ENCODE results near the gene NPTX2.

The NPTX2 gene

DNA sequence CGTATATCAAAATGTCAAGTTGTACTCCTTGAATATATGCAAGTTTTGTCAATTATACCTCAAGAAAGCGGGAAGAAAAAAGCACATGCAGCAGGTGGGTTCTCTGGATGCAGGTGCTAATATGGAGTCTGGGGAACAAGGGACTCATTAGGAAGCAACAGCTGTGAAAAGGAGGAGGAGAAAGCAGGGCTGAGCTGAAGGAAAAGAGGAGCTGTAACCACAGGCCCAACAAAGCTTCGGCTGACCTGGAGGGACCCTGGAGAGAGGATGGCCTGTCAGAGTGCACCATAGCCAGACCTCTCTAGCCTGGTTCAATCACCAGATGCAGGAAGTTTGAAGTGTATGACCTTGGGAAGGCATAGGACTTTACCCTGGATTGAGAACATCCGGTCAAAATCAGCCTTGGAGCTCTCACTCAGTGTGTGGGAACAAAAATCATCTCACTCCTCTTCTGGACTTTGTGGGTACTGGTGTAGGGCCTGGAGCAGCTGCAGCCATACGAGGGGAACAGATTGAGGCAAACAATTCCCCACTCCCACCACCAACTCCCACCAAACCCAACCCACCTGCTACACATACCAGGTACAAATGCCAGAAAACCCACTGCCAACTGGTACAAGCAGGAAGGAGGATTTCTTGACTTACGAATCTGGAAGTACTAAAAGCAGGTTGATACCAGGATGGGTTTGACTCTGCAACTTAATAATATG, 36.7 kb downstream of the NPTX2 start:
- Histone ChIP-seq H3K4me1 (ENCODE audit: control insufficient read depth, insufficient read depth, low read length) (no peaks in the 10 kb centered on the region), H3K9me3 (ENCODE audit: control insufficient read depth, low read length) (no peaks in the 10 kb centered on the region), H3K36me3 (ENCODE audit: control insufficient read depth, insufficient read depth, low read length) (no peaks in the 10 kb centered on the region), H3K27me3 (ENCODE audit: control insufficient read depth, insufficient read depth, low read length, poor library complexity, severe bottlenecking) (no peaks in the 10 kb centered on the region), H3K27ac (ENCODE audit: insufficient read depth, low read depth, low read length, poor library complexity, severe bottlenecking) (no peak overlapping the region), H3K4me3 (ENCODE audit: insufficient read depth, low read depth, low read length) (no peak overlapping the region)
- WGBS, 2 experiments = 77 to 86% methylated on average over 5 of the region's 6 CpGs

GRCh38 chr7:98654524-98655272, 37.6 kb downstream of the NPTX2 start:
- WGBS, 2 experiments = 85 to 100% methylated on average over 1 to 2 of the region's 3 CpGs

GRCh38 chr7:98655611-98656010, 38.5 kb downstream of the NPTX2 start:
- 91 to 92% methylated on average over 5 of the region's 5 CpGs for WGBS, 2 experiments
- Histone ChIP-seq H3K27ac (ENCODE audit: insufficient read depth, low read depth, low read length, poor library complexity, severe bottlenecking) (no peak overlapping the region), H3K4me3 (ENCODE audit: insufficient read depth, low read depth, low read length) (no peak overlapping the region), H3K9me3 (ENCODE audit: control insufficient read depth, low read length) (no peaks in the 10 kb centered on the region), H3K27me3 (ENCODE audit: control insufficient read depth, insufficient read depth, low read length, poor library complexity, severe bottlenecking) (no peaks in the 10 kb centered on the region), H3K4me1 (ENCODE audit: control insufficient read depth, insufficient read depth, low read length) (no peaks in the 10 kb centered on the region), H3K36me3 (ENCODE audit: control insufficient read depth, insufficient read depth, low read length) (no peaks in the 10 kb centered on the region)

More at GRCh38 chr7:98654524-98655272, 37.6 kb downstream of the NPTX2 start:
- Histone ChIP-seq H3K4me1 (ENCODE audit: control insufficient read depth, insufficient read depth, low read length) (no peaks in the 10 kb centered on the region), H3K4me3 (ENCODE audit: insufficient read depth, low read depth, low read length) (no peak overlapping the region), H3K27ac (ENCODE audit: insufficient read depth, low read depth, low read length, poor library complexity, severe bottlenecking) (no peak overlapping the region), H3K36me3 (ENCODE audit: control insufficient read depth, insufficient read depth, low read length) (no peaks in the 10 kb centered on the region), H3K9me3 (ENCODE audit: control insufficient read depth, low read length) (no peaks in the 10 kb centered on the region), H3K27me3 (ENCODE audit: control insufficient read depth, insufficient read depth, low read length, poor library complexity, severe bottlenecking) (no peaks in the 10 kb centered on the region)

DNA sequence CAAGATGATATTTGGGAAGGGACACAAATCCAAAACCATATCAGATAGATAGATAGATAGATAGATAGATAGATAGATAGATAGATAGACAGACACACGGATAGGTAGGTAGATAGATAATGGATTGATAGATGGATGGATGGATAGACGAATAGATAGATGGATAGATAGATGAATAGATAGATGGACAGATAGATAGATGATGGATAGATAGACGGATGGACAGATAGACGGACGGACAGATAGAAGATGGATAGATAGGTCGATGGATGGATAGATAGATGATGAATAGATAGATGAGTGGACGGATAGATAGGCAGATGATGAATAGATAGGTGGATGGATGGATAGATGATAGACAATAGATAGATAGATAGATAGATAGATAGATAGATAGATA, 39.8 kb downstream of the NPTX2 start:
- 92 to 93% methylated on average over 7 of the region's 7 CpGs for WGBS, 2 experiments
- no peaks in the 10 kb centered on the region for H3K36me3 ChIP-seq (ENCODE audit: control insufficient read depth, insufficient read depth, low read length)
- H3K27ac ChIP-seq (ENCODE audit: insufficient read depth, low read depth, low read length, poor library complexity, severe bottlenecking) = no peak overlapping the region
- H3K4me1 ChIP-seq (ENCODE audit: control insufficient read depth, insufficient read depth, low read length) = no peaks in the 10 kb centered on the region
- H3K4me3 ChIP-seq (ENCODE audit: insufficient read depth, low read depth, low read length) = no peak overlapping the region
- no peaks in the 10 kb centered on the region for H3K27me3 ChIP-seq (ENCODE audit: control insufficient read depth, insufficient read depth, low read length, poor library complexity, severe bottlenecking)
- H3K9me3 ChIP-seq (ENCODE audit: control insufficient read depth, low read length) = no peaks in the 10 kb centered on the region

GRCh38 chr7:98657736-98658135, 40.7 kb downstream of the NPTX2 start:
- H3K36me3 ChIP-seq (ENCODE audit: control insufficient read depth, insufficient read depth, low read length) = no peaks in the 10 kb centered on the region
- no peaks in the 10 kb centered on the region for H3K9me3 ChIP-seq (ENCODE audit: control insufficient read depth, low read length)
- no peak overlapping the region for H3K4me3 ChIP-seq (ENCODE audit: insufficient read depth, low read depth, low read length)
- H3K27ac ChIP-seq (ENCODE audit: insufficient read depth, low read depth, low read length, poor library complexity, severe bottlenecking) = no peak overlapping the region
- 92% methylated on average over 17 of the region's 17 CpGs for WGBS, 2 experiments
- H3K27me3 ChIP-seq (ENCODE audit: control insufficient read depth, insufficient read depth, low read length, poor library complexity, severe bottlenecking) = no peaks in the 10 kb centered on the region
- no peaks in the 10 kb centered on the region for H3K4me1 ChIP-seq (ENCODE audit: control insufficient read depth, insufficient read depth, low read length)

DNA sequence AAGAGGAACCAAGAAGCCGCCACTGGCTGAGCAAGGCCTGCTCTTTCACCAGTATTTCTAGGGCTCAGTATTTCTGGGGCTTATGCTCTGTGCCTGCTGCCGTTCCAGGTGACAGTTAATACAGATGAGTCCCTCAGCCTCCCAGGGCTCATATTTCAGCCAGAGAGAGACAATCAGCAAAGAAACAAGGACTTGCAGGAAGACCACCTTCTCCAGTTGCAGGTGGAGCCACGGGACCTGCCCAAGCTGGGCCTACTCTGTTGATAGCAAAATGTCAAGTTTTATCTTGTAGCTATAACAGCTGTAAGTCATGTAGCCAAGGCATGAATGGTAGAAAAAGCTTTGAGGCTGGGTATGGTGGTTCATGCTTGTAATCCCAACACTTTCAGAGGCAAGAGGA, 42.7 kb downstream of the NPTX2 start:
- H3K27me3 ChIP-seq (ENCODE audit: control insufficient read depth, insufficient read depth, low read length, poor library complexity, severe bottlenecking) = no peaks in the 10 kb centered on the region
- no peak overlapping the region for H3K27ac ChIP-seq (ENCODE audit: insufficient read depth, low read depth, low read length, poor library complexity, severe bottlenecking)
- H3K4me1 ChIP-seq (ENCODE audit: control insufficient read depth, insufficient read depth, low read length) = no peaks in the 10 kb centered on the region
- H3K9me3 ChIP-seq (ENCODE audit: control insufficient read depth, low read length) = no peaks in the 10 kb centered on the region
- WGBS, 2 experiments = 85 to 86% methylated on average over 3 of the region's 3 CpGs
- no peak overlapping the region for H3K4me3 ChIP-seq (ENCODE audit: insufficient read depth, low read depth, low read length)
- H3K36me3 ChIP-seq (ENCODE audit: control insufficient read depth, insufficient read depth, low read length) = no peaks in the 10 kb centered on the region

- H3K9me3 ChIP-seq (ENCODE audit: control insufficient read depth, low read length) = no peaks in the 10 kb centered on the region
- WGBS, 2 experiments = 59 to 64% methylated on average over 3 of the region's 3 CpGs
- no peak overlapping the region for H3K27ac ChIP-seq (ENCODE audit: insufficient read depth, low read depth, low read length, poor library complexity, severe bottlenecking)
- H3K4me1 ChIP-seq (ENCODE audit: control insufficient read depth, insufficient read depth, low read length) = no peaks in the 10 kb centered on the region
- H3K36me3 ChIP-seq (ENCODE audit: control insufficient read depth, insufficient read depth, low read length) = no peaks in the 10 kb centered on the region
- H3K27me3 ChIP-seq (ENCODE audit: control insufficient read depth, insufficient read depth, low read length, poor library complexity, severe bottlenecking) = no peaks in the 10 kb centered on the region
- H3K4me3 ChIP-seq (ENCODE audit: insufficient read depth, low read depth, low read length) = no peak overlapping the region
Observed at GRCh38 chr7:98661607-98662006, 44.5 kb downstream of the NPTX2 start.

- no peaks in the 10 kb centered on the region for H3K9me3 ChIP-seq (ENCODE audit: control insufficient read depth, low read length)
- H3K27me3 ChIP-seq (ENCODE audit: control insufficient read depth, insufficient read depth, low read length, poor library complexity, severe bottlenecking) = no peaks in the 10 kb centered on the region
- WGBS, 2 experiments = 96 to 97% methylated on average over 4 of the region's 4 CpGs
- no peak overlapping the region for H3K4me3 ChIP-seq (ENCODE audit: insufficient read depth, low read depth, low read length)
- H3K36me3 ChIP-seq (ENCODE audit: control insufficient read depth, insufficient read depth, low read length) = no peaks in the 10 kb centered on the region
- no peaks in the 10 kb centered on the region for H3K4me1 ChIP-seq (ENCODE audit: control insufficient read depth, insufficient read depth, low read length)
- H3K27ac ChIP-seq (ENCODE audit: insufficient read depth, low read depth, low read length, poor library complexity, severe bottlenecking) = no peak overlapping the region
Observed at GRCh38 chr7:98662289-98662688, 45.2 kb downstream of the NPTX2 start.

GRCh38 chr7:98664882-98665281, 47.8 kb downstream of the NPTX2 start:
- Histone ChIP-seq H3K9me3 (ENCODE audit: control insufficient read depth, low read length) (no peaks in the 10 kb centered on the region), H3K27ac (ENCODE audit: insufficient read depth, low read depth, low read length, poor library complexity, severe bottlenecking) (no peak overlapping the region), H3K36me3 (ENCODE audit: control insufficient read depth, insufficient read depth, low read length) (no peaks in the 10 kb centered on the region), H3K27me3 (ENCODE audit: control insufficient read depth, insufficient read depth, low read length, poor library complexity, severe bottlenecking) (no peaks in the 10 kb centered on the region), H3K4me1 (ENCODE audit: control insufficient read depth, insufficient read depth, low read length) (no peaks in the 10 kb centered on the region), H3K4me3 (ENCODE audit: insufficient read depth, low read depth, low read length) (no peak overlapping the region)
- WGBS, 2 experiments = 86 to 87% methylated on average over 6 of the region's 6 CpGs

- H3K27ac ChIP-seq (ENCODE audit: insufficient read depth, low read depth, low read length, poor library complexity, severe bottlenecking) = no peak overlapping the region
- no peaks in the 10 kb centered on the region for H3K9me3 ChIP-seq (ENCODE audit: control insufficient read depth, low read length)
- H3K36me3 ChIP-seq (ENCODE audit: control insufficient read depth, insufficient read depth, low read length) = no peaks in the 10 kb centered on the region
- 6 to 11% methylated on average over 11 of the region's 11 CpGs for WGBS, 2 experiments
- H3K4me3 ChIP-seq (ENCODE audit: insufficient read depth, low read depth, low read length) = no peak overlapping the region
- no peaks in the 10 kb centered on the region for H3K4me1 ChIP-seq (ENCODE audit: control insufficient read depth, insufficient read depth, low read length)
- no peaks in the 10 kb centered on the region for H3K27me3 ChIP-seq (ENCODE audit: control insufficient read depth, insufficient read depth, low read length, poor library complexity, severe bottlenecking)
Observed at GRCh38 chr7:98668255-98668654, 51.2 kb downstream of the NPTX2 start.

Measured in ectodermal cell (in vitro differentiated cells).